OCI-LY7 (cell line): ENCODE results near the gene ZNF318.

Experiments
- CTCF ChIP-seq: fragments of 200-600 bp; sonication (generic); conservative IDR thresholded peaks from 2 replicates; pipeline ENCODE4 v1.5.1; 2014; ENCODE audit warnings: mild to moderate bottlenecking, antibody characterized with exemption, low read length, moderate library complexity, mixed read lengths
- EZH2phosphoT487 ChIP-seq: fragments of 200-600 bp; sonication (generic); IDR thresholded peaks from 2 replicates; pipeline ENCODE4 v1.6.1; 2018; ENCODE audit warnings: low read depth, borderline replicate concordance, mild to moderate bottlenecking, mixed run types, antibody characterized with exemption, low read length, moderate library complexity, mixed read lengths

- TF ChIP-seq CTCF (no peak), EZH2phosphoT487 (no peak)
Observed at GRCh38 chr6:43339168-43339567, 30.3 kb downstream of the ZNF318 start.
